Keratinocyte (primary cell): ENCODE measurements around the gene PNPLA2.

Experiments used
- EZH2 ChIP-seq: IDR thresholded peaks from one replicate; pipeline ENCODE4 v1.6.1; 2012; ENCODE audit warnings: inconsistent platforms, mild to moderate bottlenecking, low read length, moderate library complexity
- TF ChIP-seq, protein P1 (sequence below), 3 experiments: IDR thresholded peaks in 1 of 3; conservative IDR thresholded peaks in 1 of 3; optimal IDR thresholded peaks in 1 of 3; 2 replicates in 2 of 3; 3 replicates in 1 of 3; pipeline versions ENCODE3 to v1.5.1; 2011; ENCODE audit warnings: low read length in 3 of 3, mild to moderate bottlenecking in 3 of 3, moderate library complexity in 2 of 3, control low read depth in 1 of 3, inconsistent platforms in 1 of 3; ENCODE audit not compliant: insufficient read depth in 2 of 3; ENCODE audit errors: extremely low read depth in 1 of 3

DNA sequence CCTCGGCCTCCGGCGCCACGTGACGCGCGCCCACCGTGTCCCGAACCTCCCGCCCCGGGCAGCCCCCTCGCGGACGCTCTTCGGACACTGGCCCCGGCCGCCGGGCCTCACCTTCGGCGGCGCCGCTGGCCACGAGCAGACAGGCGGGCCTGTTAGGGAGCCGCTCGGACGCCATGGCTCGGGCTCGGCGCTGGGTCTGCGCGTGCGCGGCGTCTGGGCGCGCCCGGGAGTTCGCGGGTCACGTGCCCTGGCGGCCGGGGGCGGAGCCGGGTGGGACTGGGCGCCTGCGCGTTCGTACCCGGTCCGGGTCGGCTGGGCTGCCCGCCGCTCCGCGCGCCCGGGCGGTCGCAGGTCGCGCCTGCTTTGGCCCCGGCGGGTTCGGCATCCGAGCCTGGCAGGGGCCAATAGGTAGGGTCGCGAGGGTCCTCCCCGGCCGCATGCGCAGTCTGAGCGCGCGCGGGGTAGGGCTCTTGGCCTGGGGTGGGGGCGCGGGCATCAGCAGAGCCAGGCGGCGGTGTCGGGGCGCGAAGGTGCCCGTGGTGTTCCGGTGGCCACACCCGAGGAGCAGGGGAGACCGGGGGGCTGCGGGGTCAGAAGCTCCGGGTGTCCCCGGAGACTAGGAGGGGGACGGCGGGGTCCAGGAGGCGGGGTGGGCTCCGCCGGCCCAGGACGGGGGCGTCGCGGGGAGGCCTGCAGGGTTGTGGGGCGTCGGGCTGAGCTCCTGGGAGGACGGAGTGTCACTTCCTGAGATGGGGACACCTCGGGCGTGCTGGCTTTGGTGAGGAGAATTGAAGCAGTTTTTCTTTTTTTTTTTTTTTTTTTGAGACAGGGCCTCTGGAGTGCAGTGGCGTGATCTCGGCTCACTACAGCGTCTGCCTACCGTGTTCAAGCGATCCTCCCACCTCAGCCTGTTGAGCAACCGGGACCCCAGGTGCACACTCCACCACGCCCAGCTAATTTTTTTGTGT, 41.1 kb upstream of the PNPLA2 start, which contains the start of gene GATD1:
- TF ChIP-seq, protein P1, sequence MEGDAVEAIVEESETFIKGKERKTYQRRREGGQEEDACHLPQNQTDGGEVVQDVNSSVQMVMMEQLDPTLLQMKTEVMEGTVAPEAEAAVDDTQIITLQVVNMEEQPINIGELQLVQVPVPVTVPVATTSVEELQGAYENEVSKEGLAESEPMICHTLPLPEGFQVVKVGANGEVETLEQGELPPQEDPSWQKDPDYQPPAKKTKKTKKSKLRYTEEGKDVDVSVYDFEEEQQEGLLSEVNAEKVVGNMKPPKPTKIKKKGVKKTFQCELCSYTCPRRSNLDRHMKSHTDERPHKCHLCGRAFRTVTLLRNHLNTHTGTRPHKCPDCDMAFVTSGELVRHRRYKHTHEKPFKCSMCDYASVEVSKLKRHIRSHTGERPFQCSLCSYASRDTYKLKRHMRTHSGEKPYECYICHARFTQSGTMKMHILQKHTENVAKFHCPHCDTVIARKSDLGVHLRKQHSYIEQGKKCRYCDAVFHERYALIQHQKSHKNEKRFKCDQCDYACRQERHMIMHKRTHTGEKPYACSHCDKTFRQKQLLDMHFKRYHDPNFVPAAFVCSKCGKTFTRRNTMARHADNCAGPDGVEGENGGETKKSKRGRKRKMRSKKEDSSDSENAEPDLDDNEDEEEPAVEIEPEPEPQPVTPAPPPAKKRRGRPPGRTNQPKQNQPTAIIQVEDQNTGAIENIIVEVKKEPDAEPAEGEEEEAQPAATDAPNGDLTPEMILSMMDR (optimal IDR thresholded peaks at IDR 0.05 in 1 of 3, IDR thresholded peaks at IDR 0.05 in 1 of 3, conservative IDR thresholded peaks at IDR 0.05 in 1 of 3; ENCODE audit: extremely low read depth in 1 of 3, insufficient read depth in 2 of 3, low read length in 3 of 3), result no peak
- no peak for TF ChIP-seq EZH2
